GM23248 (cell line): ENCODE data around the gene NME2.

Source experiments
- EZH2 ChIP-seq: fragments of 200-600 bp; sonication (generic); IDR thresholded peaks from 2 replicates; pipeline ENCODE4 v1.6.1; 2018; ENCODE audit warnings: antibody characterized with exemption, mild to moderate bottlenecking; ENCODE audit not compliant: insufficient read depth, poor library complexity, severe bottlenecking
- EZH2phosphoT487 ChIP-seq: fragments of 200-600 bp; sonication (generic); IDR thresholded peaks from 2 replicates; pipeline ENCODE4 v1.6.1; 2018; ENCODE audit warnings: antibody characterized with exemption, moderate library complexity, mild to moderate bottlenecking, low read depth; ENCODE audit not compliant: insufficient read depth

DNA sequence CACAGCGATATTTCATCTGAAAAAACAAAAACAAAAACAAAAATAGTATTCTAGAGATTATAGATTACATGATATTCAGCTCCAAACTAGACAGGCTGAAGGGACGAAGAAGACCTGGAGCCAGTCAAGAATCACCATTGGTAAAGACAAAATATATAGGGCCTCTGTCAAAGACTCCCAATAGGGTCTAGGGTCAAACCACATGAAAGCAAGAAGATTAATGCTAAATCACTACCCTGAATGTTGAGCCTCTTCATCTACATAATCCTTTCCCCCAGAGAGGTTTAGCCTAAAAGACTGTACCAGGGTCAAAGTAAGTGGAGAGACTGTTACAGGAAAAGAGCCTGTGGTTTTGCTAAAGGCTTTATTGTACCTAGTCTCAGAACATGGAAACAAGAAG is 23.6 kb upstream of the NME2 start:
- TF ChIP-seq EZH2 (no peak), EZH2phosphoT487 (no peak)
